Cerebellar cortex (tissue), 1 donor: Measurements from ENCODE around the gene KRTAP9-4.
"Not testable (repeated sequence)": the region's sequence is repeated elsewhere in the genome, so short reads cannot be mapped to it uniquely, and the experiment has no call there.

ENCODE experiments used
- DNase-seq: peaks from one replicate; pipeline ENCODE4 v3.0.0-alpha.2; 2015; ENCODE audit warnings: low spot score

Gene KRTAP9-4

GRCh38 chr17:41249637-41250240 lies at the start of gene KRTAP9-4:
KRTAP9-4 (plus strand) TSS chr17:41249687; CDS start chr17:41249721, 34 bp downstream.
- not testable (repeated sequence) for DNase-seq

- no peak for DNase-seq
These were observed 37.5 kb upstream of the KRTAP9-4 start for GRCh38 chr17:41211845-41212466.

GRCh38 chr17:41212524-41213169 lies 36.8 kb upstream of the KRTAP9-4 start:
- no peak for DNase-seq

GRCh38 chr17:41215681-41216080 lies 33.8 kb upstream of the KRTAP9-4 start:
- DNase-seq: no peak

- no peak for DNase-seq
These were observed 25.7 kb upstream of the KRTAP9-4 start for GRCh38 chr17:41223821-41224220.

GRCh38 chr17:41226051-41226450 lies 23.4 kb upstream of the KRTAP9-4 start:
- DNase-seq: no peak

GRCh38 chr17:41226598-41227095 lies 22.8 kb upstream of the KRTAP9-4 start, which contains the start of gene KRTAP9-2:
KRTAP9-2 (plus strand) TSS chr17:41226648; CDS start chr17:41226655, 7 bp downstream.
- not testable (repeated sequence) for DNase-seq

- no peak for DNase-seq
These were observed 19.4 kb upstream of the KRTAP9-4 start for GRCh38 chr17:41230094-41230493.

- DNase-seq: no peak
These were observed 17.8 kb upstream of the KRTAP9-4 start for GRCh38 chr17:41231731-41232130.

- DNase-seq: not testable (repeated sequence)
These were observed 16.9 kb upstream of the KRTAP9-4 start, which contains the start of gene KRTAP9-3 for GRCh38 chr17:41232399-41233105. KRTAP9-3 (plus strand) TSS chr17:41232449; CDS start chr17:41232502, 53 bp downstream.

- peak; percentile 55 for DNase-seq
These were observed 12.4 kb upstream of the KRTAP9-4 start for GRCh38 chr17:41237116-41237515.

- DNase-seq: not testable (repeated sequence)
These were observed 11.5 kb upstream of the KRTAP9-4 start, which contains the start of gene KRTAP9-8 for GRCh38 chr17:41237949-41238437. KRTAP9-8 (plus strand) TSS chr17:41237999; CDS start chr17:41238052, 53 bp downstream.

GRCh38 chr17:41246995-41247787 lies 2.3 kb upstream of the KRTAP9-4 start:
- DNase-seq: not testable (repeated sequence)

GRCh38 chr17:41251261-41251660 lies 1.8 kb downstream of the KRTAP9-4 start:
- no peak for DNase-seq

GRCh38 chr17:41254861-41255260 lies 5.4 kb downstream of the KRTAP9-4 start:
- DNase-seq: no peak

GRCh38 chr17:41255381-41256290 lies 6.1 kb downstream of the KRTAP9-4 start, which contains the start of gene KRTAP9-9:
KRTAP9-9 (plus strand) TSS chr17:41255384.
- DNase-seq: not testable (repeated sequence)

GRCh38 chr17:41256291-41256685 lies 6.8 kb downstream of the KRTAP9-4 start:
- no peak for DNase-seq

- no peak for DNase-seq
These were observed 8.9 kb downstream of the KRTAP9-4 start for GRCh38 chr17:41258406-41258805.

GRCh38 chr17:41263212-41263611 lies 13.7 kb downstream of the KRTAP9-4 start:
- no peak for DNase-seq

GRCh38 chr17:41264599-41264998 lies 15.1 kb downstream of the KRTAP9-4 start:
- no peak for DNase-seq
